BLaER1 (cell line): ENCODE data around the gene TLL1.
A peak's percentile ranks its signal among the peaks of the same experiment; 100 is the strongest.

Source experiments
- H3K27ac ChIP-seq: shearing (Covaris generic); formaldehyde crosslinking; 2 replicates; pipeline ENCODE4 v1.8.1; 2022
- H3K27me3 ChIP-seq: shearing (Covaris generic); formaldehyde crosslinking; 2 replicates; pipeline ENCODE4 v1.8.1; 2022
- H3K36me3 ChIP-seq: shearing (Covaris generic); formaldehyde crosslinking; 2 replicates; pipeline ENCODE4 v1.8.1; 2022
- H3K4me1 ChIP-seq: shearing (Covaris generic); formaldehyde crosslinking; 2 replicates; pipeline ENCODE4 v1.8.1; 2022
- H3K4me2 ChIP-seq: shearing (Covaris generic); formaldehyde crosslinking; 2 replicates; pipeline ENCODE4 v1.8.1; 2022
- H3K4me3 ChIP-seq: shearing (Covaris generic); formaldehyde crosslinking; 2 replicates; pipeline ENCODE4 v1.8.1; 2022
- H3K9ac ChIP-seq: shearing (Covaris generic); formaldehyde crosslinking; 2 replicates; pipeline ENCODE4 v1.8.1; 2022
- H3K9me3 ChIP-seq: shearing (Covaris generic); formaldehyde crosslinking; 2 replicates; pipeline ENCODE4 v1.8.1; 2022
- H4K20me1 ChIP-seq: shearing (Covaris generic); formaldehyde crosslinking; 2 replicates; pipeline ENCODE4 v1.8.1; 2022
- Cebpa-rat ChIP-seq: shearing (Covaris generic); IDR thresholded peaks from 2 replicates; pipeline ENCODE4 v1.8.1; 2022

Gene TLL1

GRCh38 chr4:165872461-165873297 lies at the start of gene TLL1:
Gene TLL1 (plus strand): TSS chr4:165873237. CDS start chr4:165873905, 668 bp downstream.
- H3K9ac ChIP-seq: no peak within 1 kb of the TSS
- no peaks in the 10 kb centered on the region for H3K36me3 ChIP-seq
- no peaks in the 10 kb centered on the region for H4K20me1 ChIP-seq
- no peak within 1 kb of the TSS for H3K4me2 ChIP-seq
- peaks cover 42% of the 10 kb centered on the region for H3K27me3 ChIP-seq
- peak within 1 kb of the TSS; percentile 25; the same call in 1 of the 2 replicates for H3K4me3 ChIP-seq
- no peaks in the 10 kb centered on the region for H3K4me1 ChIP-seq
- TF ChIP-seq Cebpa-rat: no peak
- no peak within 1 kb of the TSS for H3K27ac ChIP-seq
- peaks cover 28% of the 10 kb centered on the region for H3K9me3 ChIP-seq

GRCh38 chr4:165826166-165826565 lies 46.9 kb upstream of the TLL1 start:
- Histone ChIP-seq H3K9ac (no peak overlapping the region), H3K27me3 (no peaks in the 10 kb centered on the region), H3K36me3 (no peaks in the 10 kb centered on the region), H3K4me1 (no peaks in the 10 kb centered on the region), H3K27ac (no peak overlapping the region), H3K4me2 (no peak overlapping the region), H3K9me3 (no peaks in the 10 kb centered on the region), H3K4me3 (no peak overlapping the region), H4K20me1 (no peaks in the 10 kb centered on the region)
- TF ChIP-seq Cebpa-rat: no peak

GRCh38 chr4:165827018-165827417 lies 46.0 kb upstream of the TLL1 start:
- no peaks in the 10 kb centered on the region for H3K27me3 ChIP-seq
- no peak overlapping the region for H3K9ac ChIP-seq
- no peak for TF ChIP-seq Cebpa-rat
- no peaks in the 10 kb centered on the region for H3K4me1 ChIP-seq
- H3K4me2 ChIP-seq: no peak overlapping the region
- H3K36me3 ChIP-seq: no peaks in the 10 kb centered on the region
- H3K4me3 ChIP-seq: no peak overlapping the region
- no peaks in the 10 kb centered on the region for H4K20me1 ChIP-seq
- H3K27ac ChIP-seq: no peak overlapping the region
- H3K9me3 ChIP-seq: no peaks in the 10 kb centered on the region

- Histone ChIP-seq H4K20me1 (no peaks in the 10 kb centered on the region), H3K27me3 (no peaks in the 10 kb centered on the region), H3K27ac (no peak overlapping the region), H3K4me3 (no peak overlapping the region), H3K4me1 (no peaks in the 10 kb centered on the region), H3K9ac (no peak overlapping the region), H3K9me3 (no peaks in the 10 kb centered on the region), H3K4me2 (no peak overlapping the region), H3K36me3 (no peaks in the 10 kb centered on the region)
- TF ChIP-seq Cebpa-rat: no peak
Observed at GRCh38 chr4:165828928-165829327, 44.1 kb upstream of the TLL1 start.

GRCh38 chr4:165834116-165834515 lies 38.9 kb upstream of the TLL1 start:
- Histone ChIP-seq H3K36me3 (no peaks in the 10 kb centered on the region), H3K4me3 (no peak overlapping the region), H4K20me1 (no peaks in the 10 kb centered on the region), H3K4me2 (no peak overlapping the region), H3K9me3 (no peaks in the 10 kb centered on the region), H3K27ac (no peak overlapping the region), H3K27me3 (no peaks in the 10 kb centered on the region), H3K4me1 (no peaks in the 10 kb centered on the region), H3K9ac (no peak overlapping the region)
- TF ChIP-seq Cebpa-rat: no peak

- Histone ChIP-seq H3K9me3 (no peaks in the 10 kb centered on the region), H3K4me1 (no peaks in the 10 kb centered on the region), H3K9ac (no peak overlapping the region), H3K27me3 (no peaks in the 10 kb centered on the region), H3K4me3 (no peak overlapping the region), H3K36me3 (no peaks in the 10 kb centered on the region), H3K27ac (no peak overlapping the region), H4K20me1 (no peaks in the 10 kb centered on the region), H3K4me2 (no peak overlapping the region)
- TF ChIP-seq Cebpa-rat: no peak
Observed at GRCh38 chr4:165838575-165838974, 34.5 kb upstream of the TLL1 start.

GRCh38 chr4:165839615-165840333 lies 33.3 kb upstream of the TLL1 start:
- Histone ChIP-seq H3K27ac (no peak overlapping the region), H3K36me3 (no peaks in the 10 kb centered on the region), H3K4me1 (no peaks in the 10 kb centered on the region), H3K9me3 (no peaks in the 10 kb centered on the region), H3K9ac (no peak overlapping the region), H3K4me2 (no peak overlapping the region), H4K20me1 (no peaks in the 10 kb centered on the region), H3K27me3 (no peaks in the 10 kb centered on the region), H3K4me3 (no peak overlapping the region)
- no peak for TF ChIP-seq Cebpa-rat

- Histone ChIP-seq H3K4me1 (no peaks in the 10 kb centered on the region), H3K27me3 (no peaks in the 10 kb centered on the region), H3K9me3 (no peaks in the 10 kb centered on the region), H3K4me3 (no peak overlapping the region), H4K20me1 (no peaks in the 10 kb centered on the region), H3K27ac (no peak overlapping the region), H3K36me3 (no peaks in the 10 kb centered on the region), H3K9ac (no peak overlapping the region), H3K4me2 (no peak overlapping the region)
- TF ChIP-seq Cebpa-rat: no peak
Observed at GRCh38 chr4:165842684-165843083, 30.4 kb upstream of the TLL1 start.

GRCh38 chr4:165844161-165844560 lies 28.9 kb upstream of the TLL1 start:
- no peak overlapping the region for H3K4me3 ChIP-seq
- no peaks in the 10 kb centered on the region for H3K36me3 ChIP-seq
- H4K20me1 ChIP-seq: no peaks in the 10 kb centered on the region
- no peaks in the 10 kb centered on the region for H3K4me1 ChIP-seq
- H3K27me3 ChIP-seq: no peaks in the 10 kb centered on the region
- H3K9me3 ChIP-seq: no peaks in the 10 kb centered on the region
- TF ChIP-seq Cebpa-rat: no peak
- H3K4me2 ChIP-seq: no peak overlapping the region
- no peak overlapping the region for H3K27ac ChIP-seq
- no peak overlapping the region for H3K9ac ChIP-seq

GRCh38 chr4:165851256-165851655 lies 21.8 kb upstream of the TLL1 start:
- Histone ChIP-seq H3K27ac (no peak overlapping the region), H3K4me3 (no peak overlapping the region), H3K4me2 (no peak overlapping the region), H3K27me3 (no peaks in the 10 kb centered on the region), H3K9ac (no peak overlapping the region), H3K4me1 (no peaks in the 10 kb centered on the region), H4K20me1 (no peaks in the 10 kb centered on the region), H3K36me3 (no peaks in the 10 kb centered on the region), H3K9me3 (no peaks in the 10 kb centered on the region)
- TF ChIP-seq Cebpa-rat: no peak
